ENCODE data around the gene AP2A1. TPM values are rescaled to one million over a fixed set of nuclear protein-coding genes. Genes with fewer than 3 reads are reported as not detected.

The AP2A1 gene
- total and polyA plus RNA-seq, 9 of the 15 experiments (the other 6 are each of a cell fraction or from before 2014, with no cell fraction given) = 0.55 to 150 (median 31.9) TPM

- TF ChIP-seq RREB1 (CRISPR knock-in tag; IDR thresholded peaks at IDR 0.05) = no peak
- no peak for TF ChIP-seq MYBL2 (IDR thresholded peaks at IDR 0.05; ENCODE audit: low read depth)
- TF ChIP-seq MYBL2 (CRISPR knock-in tag; IDR thresholded peaks at IDR 0.05; ENCODE audit: borderline replicate concordance) = no peak
- TF ChIP-seq ZNF263 (CRISPR knock-in tag; IDR thresholded peaks at IDR 0.05; ENCODE audit: borderline replicate concordance) = no peak
- TF ChIP-seq ILK (tag; IDR thresholded peaks at IDR 0.05; ENCODE audit: borderline replicate concordance, low read depth) = no peak
- TF ChIP-seq NCOR1 (IDR thresholded peaks at IDR 0.05) = no peak
- no peak for TF ChIP-seq RBM39 (optimal IDR thresholded peaks at IDR 0.05; ENCODE audit: low read depth, low read length)
- no peak for TF ChIP-seq POLR2H (tag; IDR thresholded peaks at IDR 0.05; ENCODE audit: low read depth)
- TF ChIP-seq PCBP2 (IDR thresholded peaks at IDR 0.05; ENCODE audit: low read depth, low read length, poor library complexity, severe bottlenecking) = no peak
- no peak for TF ChIP-seq ELK1 (CRISPR knock-in tag; IDR thresholded peaks at IDR 0.05)
- TF ChIP-seq NR2C2 (CRISPR knock-in tag; IDR thresholded peaks at IDR 0.05) = 0 out of 2 replicates have a peak, but pooled peaks have one; percentile 41
- no peak for TF ChIP-seq NR2C2 (tag; IDR thresholded peaks at IDR 0.05)
- no peak for TF ChIP-seq ZBTB9 (CRISPR knock-in tag; IDR thresholded peaks at IDR 0.05)
- no peak for TF ChIP-seq TEAD4 (IDR thresholded peaks at IDR 0.05; ENCODE audit: low read length)
- TF ChIP-seq TEAD4 (CRISPR knock-in tag; IDR thresholded peaks at IDR 0.05; ENCODE audit: borderline replicate concordance) = no peak
- TF ChIP-seq SIN3A (IDR thresholded peaks at IDR 0.05; ENCODE audit: borderline replicate concordance in 2 of 2, control insufficient read depth in 1 of 2, low read depth in 2 of 2, low read length in 2 of 2) = 0 out of 4 replicates have a peak, but pooled peaks of 1 of the 2 experiments have one; percentile 28
- no peak for TF ChIP-seq CLOCK (CRISPR knock-in tag; IDR thresholded peaks at IDR 0.05; ENCODE audit: borderline replicate concordance)
Measured at GRCh38 chr19:49850221-49850486, 83.4 kb downstream of the AP2A1 start (continued).
